Stimulated activated CD4-positive, alpha-beta T cell treated with anti-CD3 and anti-CD28 coated beads, TNF-alpha, amount 100 ng/mL, for 4 hours (primary cell): ENCODE results near the gene PRRX2.
"Not testable (repeated sequence)": the region's sequence is repeated elsewhere in the genome, so short reads cannot be mapped to it uniquely, and the experiment has no call there.

ENCODE experiments used
- DNase-seq, 3 experiments: peaks; one replicate each; pipeline ENCODE4 v3.0.0-alpha.2; 2020; ENCODE audit warnings: low read depth in 3 of 3

The PRRX2 gene

DNA sequence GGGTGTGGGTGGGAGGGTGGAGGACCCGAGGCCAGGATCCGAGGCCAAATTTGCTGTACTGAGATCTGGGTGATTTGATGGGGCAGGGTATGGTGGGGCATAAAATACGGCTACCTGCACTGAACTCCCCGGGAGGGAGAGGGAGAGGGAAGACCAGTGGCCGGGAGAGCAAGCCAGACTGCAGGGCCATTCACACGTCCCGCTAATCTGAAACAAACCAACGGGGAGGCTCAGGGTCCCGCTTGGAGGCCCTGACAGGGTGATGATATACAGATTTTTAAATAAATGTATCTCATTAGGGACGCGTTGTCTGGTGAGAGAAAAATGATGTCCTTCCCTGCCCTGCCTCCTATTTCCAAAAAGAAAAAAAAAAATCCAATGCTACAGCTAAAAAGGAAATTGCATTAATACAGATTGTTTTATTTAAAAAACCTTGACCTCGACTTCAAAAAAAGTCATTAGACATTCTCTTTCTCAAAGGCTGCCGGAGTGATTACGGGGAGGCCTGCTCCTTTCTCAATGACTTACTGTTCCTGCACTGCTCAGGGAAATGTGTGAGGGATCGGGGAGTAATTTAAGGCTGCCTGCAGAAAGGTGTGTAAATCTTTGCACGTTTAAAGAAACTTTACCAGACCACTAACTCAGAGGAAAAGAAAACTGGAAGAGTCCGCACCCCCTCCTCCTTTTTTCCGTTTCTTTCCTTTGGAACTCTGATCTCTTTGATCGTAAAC is 11.5 kb upstream of the PRRX2 start:
- no peak for DNase-seq

DNA sequence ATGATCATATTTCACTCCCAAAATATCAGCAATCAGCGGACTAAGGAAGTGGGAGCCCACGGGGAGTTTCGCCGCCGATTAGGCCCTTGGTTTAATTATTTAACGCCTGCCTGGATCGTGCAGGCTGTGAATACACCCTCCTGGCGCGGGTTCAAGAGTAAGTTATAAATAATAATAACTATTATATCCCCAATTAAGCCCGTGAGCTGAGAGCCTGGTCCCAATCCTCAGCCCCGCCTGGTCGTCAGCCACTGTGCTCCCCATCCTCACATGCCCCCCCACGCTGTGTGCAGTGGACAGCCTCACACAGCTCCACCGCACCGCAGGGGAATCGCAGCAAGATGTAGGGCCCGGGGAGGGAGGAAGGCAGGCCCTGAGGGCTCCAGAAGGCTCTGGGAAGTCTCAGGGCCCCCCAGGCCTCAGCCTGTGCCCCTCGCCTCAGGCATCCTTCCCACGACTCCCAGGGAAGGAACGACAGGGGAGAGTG is 10.8 kb upstream of the PRRX2 start:
- DNase-seq, result no peak

DNA sequence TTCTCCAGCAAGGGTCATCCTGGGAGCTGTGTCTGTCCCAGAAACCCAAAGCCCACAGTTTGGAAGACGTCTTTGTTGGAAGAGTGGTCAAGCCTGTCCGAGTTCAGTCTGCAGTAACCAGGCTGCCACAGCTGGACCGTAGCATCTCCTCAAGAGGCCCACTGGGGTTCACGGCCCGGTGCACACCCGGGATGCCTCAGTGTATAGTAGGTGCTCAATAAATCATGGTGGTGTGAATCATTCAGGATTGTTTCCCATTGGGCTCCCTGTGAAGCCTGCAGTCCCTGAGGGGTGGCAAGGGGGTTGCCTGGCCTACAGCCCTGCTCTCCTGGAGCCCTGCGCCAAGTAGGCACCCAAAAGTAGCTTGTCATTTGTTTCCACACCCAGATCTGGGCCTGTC is 10.3 kb upstream of the PRRX2 start:
- no peak for DNase-seq

DNA sequence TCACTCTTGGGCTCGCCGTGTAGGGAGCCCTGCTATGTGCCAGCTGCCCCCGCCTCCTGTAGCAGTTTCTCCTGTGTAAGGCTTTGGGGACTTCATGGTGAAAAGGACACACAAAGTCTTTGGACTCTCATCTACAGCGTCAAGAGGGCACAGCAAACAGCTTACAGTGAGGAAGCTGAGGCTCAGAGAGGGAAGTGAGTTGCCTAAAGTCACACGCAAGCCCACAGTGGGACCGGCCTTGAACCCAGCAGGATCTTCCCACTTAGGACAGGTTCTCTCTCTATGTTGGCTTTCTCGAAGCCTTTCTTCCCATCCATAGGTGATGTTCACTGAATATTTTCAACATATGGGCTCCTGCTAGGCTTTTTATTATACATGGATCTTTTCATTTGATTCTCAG is 9.8 kb upstream of the PRRX2 start:
- DNase-seq, result no peak

- DNase-seq, result no peak
Observed at GRCh38 chr9:129656795-129657390, 8.6 kb upstream of the PRRX2 start.

GRCh38 chr9:129661029-129661428 is 4.4 kb upstream of the PRRX2 start:
- no peak for DNase-seq

DNA sequence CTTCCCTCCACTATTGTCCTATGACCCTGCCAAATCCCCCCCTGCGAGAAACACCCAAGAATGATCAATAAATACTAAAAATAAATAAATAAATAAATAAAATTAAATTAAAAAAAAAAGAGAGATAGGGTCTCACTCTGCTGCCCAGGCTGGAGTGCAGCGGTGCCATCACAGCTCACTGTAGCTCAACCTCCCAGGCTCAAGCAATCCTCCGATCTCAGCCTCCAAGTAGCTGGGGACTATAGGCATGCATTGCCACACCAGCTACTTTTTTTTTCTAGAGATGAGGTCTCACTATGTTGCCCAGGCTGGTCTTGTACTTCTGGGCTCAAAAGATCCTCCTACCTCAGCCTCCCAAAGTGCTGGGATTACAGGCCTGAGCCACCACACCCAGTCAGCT is 3.2 kb upstream of the PRRX2 start:
- not testable (repeated sequence) for DNase-seq

- peak in 1 of 3 experiments; percentile 22 for DNase-seq
Observed at GRCh38 chr9:129664746-129665388, 580 bp upstream of the PRRX2 start.

- DNase-seq, result no peak
Observed at GRCh38 chr9:129665814-129666520, 520 bp downstream of the PRRX2 start.

DNA sequence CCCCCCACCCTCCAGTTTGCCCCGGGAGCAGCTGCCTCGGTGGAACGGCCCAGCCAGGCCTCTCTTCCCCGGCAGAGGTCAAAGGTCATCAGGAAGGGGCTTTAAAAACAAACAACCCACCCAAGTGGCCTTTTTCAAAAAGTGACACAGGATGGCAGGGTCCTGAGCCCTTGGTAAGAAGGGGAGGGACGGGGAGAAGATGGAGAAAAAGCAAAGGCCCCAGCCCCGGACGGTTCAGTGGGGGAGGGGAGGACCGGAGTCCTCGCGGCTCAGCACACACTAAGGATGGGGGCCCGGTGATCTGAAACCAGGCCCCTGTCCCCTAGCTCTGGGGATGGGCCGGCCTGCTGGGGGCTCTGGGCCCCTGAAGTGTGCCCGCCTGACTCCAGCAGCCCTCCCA is 1.1 kb downstream of the PRRX2 start:
- no peak for DNase-seq

DNA sequence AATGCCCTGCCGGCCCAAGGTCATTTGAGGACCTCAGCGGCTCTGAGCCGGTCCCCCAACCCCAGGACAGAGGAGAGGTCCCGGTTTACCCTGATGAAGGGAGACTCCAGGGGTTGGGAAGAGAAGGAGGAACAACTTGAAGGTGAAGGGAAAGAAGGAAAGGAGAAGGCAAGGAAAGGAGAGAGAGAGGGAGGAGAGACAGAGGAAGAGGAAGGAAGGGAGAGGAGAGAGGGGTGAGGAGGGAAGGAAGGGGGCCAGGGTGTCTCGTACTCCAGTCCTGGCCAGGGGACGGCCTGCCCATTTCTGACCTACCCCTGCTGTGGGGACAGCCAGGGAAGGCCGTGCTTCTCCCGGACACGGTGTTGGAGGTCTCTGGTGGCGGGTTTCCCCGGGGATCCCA is 1.9 kb downstream of the PRRX2 start:
- no peak for DNase-seq

DNA sequence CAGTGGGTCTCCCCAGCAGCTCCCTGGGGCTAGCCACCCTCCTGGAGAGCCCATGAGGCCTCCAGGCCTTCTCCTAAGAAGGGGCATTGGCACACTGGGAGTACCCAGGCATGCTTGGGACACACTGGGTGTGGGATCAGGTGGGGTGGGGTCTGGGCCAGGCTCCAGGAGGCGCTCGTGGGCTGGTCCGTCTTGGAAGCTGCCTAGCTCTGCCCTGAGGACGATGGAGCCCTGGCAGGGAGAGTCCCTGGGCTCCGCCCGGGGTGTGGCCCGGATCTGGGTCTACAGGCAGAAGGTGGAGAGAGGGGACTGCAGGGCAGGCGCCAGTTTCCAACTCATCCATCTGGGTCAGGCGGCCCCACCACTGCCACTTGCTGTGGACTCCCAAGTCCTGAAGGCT is 2.4 kb downstream of the PRRX2 start:
- DNase-seq, result no peak

- no peak for DNase-seq
Observed at GRCh38 chr9:129669141-129669718, 3.8 kb downstream of the PRRX2 start.

DNA sequence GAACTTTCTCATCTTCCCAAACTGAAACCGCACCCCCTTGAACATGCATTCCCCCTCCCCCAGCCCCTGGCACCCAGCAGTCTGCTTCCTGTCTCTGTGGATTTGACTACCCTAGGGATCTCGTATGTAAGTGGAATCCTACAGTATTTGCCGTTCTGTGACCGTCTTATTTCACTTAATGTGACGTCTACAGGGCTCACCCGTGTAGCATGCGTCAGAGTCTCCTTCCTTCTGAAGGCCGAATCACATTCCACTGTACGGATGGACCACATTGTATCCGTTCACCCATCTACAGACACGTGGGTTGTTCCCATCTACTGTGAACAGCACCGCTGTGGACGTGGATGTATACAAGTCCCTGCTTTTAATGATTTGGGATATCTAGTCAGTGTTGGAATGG is 4.5 kb downstream of the PRRX2 start:
- no peak for DNase-seq

DNA sequence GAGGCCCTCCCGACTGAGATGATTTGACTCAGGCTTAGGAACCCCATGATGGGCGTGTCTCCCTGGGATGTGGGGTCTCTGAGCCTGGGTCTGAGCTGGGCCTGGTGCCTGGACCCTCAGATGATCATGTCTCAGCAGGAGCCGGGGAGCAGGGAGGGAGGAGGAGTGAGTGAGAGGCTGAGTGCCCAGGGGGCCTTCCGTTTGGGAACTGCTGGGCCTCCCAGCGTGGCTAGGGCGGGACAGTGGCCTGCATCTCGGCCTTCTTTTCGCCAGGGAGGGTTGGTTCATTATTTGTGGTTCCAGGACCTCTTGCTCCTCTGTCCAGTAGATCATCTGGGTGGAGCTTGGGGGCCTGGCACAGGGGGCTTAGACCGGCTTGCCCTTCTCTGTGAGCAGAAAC is 5.6 kb downstream of the PRRX2 start:
- no peak for DNase-seq

GRCh38 chr9:129671519-129671918 is 6.1 kb downstream of the PRRX2 start:
- DNase-seq, result no peak

- no peak for DNase-seq
Observed at GRCh38 chr9:129672702-129673101, 7.3 kb downstream of the PRRX2 start.

GRCh38 chr9:129673602-129674001 is 8.2 kb downstream of the PRRX2 start:
- no peak for DNase-seq

GRCh38 chr9:129674229-129674628 is 8.8 kb downstream of the PRRX2 start:
- DNase-seq, result no peak

GRCh38 chr9:129675620-129676019 is 10.2 kb downstream of the PRRX2 start:
- no peak for DNase-seq

DNA sequence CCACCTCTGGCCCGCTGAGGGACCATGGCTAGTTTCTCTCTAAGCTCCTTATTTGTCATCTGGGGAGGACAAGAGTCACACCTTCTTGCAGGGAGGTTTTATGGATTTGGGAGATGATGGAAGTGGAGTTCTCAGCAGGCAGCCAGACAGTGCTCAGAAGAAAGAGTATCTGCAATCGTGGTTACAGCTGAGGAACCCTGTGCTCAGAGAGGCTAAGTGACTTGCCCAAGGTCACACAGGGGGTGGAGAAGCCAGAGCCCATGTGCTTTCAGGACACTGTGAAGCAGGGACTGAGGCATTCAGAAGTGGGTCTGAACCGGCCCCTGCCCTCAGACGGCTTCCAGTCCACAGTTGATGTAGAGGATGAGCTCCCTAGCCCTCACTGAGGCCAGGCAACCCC is 10.8 kb downstream of the PRRX2 start:
- DNase-seq, result no peak

- DNase-seq, result no peak
Observed at GRCh38 chr9:129676975-129677374, 11.5 kb downstream of the PRRX2 start.
